Measurements from ENCODE around the gene SH3RF1. TPM values are rescaled to one million over a fixed set of nuclear protein-coding genes. Genes with fewer than 3 reads are reported as not detected.

SH3RF1 gene
- total RNA-seq, 1 experiment from 2014 or later, result 16.6 TPM

DNA sequence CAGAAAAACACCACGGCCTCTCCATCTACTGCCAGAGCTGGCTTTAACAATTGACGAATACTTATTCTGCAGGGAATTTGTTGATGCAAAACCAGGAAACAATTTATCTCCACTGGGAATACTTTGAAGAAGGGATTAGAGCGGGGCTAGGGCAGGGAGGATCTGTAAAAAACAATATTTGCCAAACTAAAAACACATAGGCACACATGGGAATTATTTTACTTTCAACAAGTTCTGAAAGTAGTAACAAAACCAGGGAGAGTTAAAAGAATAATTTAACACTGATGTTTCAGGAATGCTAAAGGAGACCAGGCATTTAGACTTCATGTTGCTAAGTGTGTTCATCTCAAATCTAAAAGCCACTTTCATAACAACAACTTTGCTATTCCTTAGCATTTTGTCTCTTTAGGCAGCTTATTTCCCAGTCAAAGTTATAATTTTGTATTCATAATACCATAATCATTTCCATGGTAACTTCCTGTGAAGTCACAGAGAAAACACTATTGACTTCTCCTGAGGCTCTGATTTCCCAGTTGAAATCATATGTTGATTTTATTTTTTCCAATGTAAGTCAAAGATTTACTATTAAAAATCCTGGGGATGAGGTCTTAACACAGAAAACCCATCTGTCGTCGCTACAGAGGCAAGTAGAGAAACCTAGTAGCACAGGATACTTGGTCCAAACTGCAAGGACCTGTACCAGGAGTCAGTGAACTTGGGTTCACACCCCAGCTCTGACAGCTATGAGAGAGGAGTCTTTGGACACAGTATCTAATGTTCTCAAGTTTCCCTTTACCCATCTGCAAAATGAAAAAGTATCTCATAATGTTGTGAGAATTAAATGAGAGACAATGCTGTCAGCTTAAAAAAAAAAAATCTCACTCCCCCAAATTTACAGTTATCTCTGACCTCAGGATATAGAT is 69.3 kb downstream of the SH3RF1 start (continued):
- TF ChIP-seq SOX15 (CRISPR knock-in tag; IDR thresholded peaks at IDR 0.05) (no peak), NR2C2 (CRISPR knock-in tag; IDR thresholded peaks at IDR 0.05) (no peak), SMAD4 (CRISPR knock-in tag; IDR thresholded peaks at IDR 0.05) (no peak), ZNF396 (CRISPR knock-in tag; IDR thresholded peaks at IDR 0.05; ENCODE audit: borderline replicate concordance) (no peak), ZNF263 (CRISPR knock-in tag; IDR thresholded peaks at IDR 0.05; ENCODE audit: low read depth) (no peak), NFATC4 (CRISPR knock-in tag; IDR thresholded peaks at IDR 0.05) (no peak), GRHL2 (CRISPR knock-in tag; IDR thresholded peaks at IDR 0.05; ENCODE audit: insufficient replicate concordance, severe bottlenecking) (no peak), FOXP1 (CRISPR knock-in tag; IDR thresholded peaks at IDR 0.05; ENCODE audit: borderline replicate concordance) (no peak), KAT7 (CRISPR knock-in tag; IDR thresholded peaks at IDR 0.05; ENCODE audit: borderline replicate concordance) (no peak)
- TF ChIP-seq, protein P1, sequence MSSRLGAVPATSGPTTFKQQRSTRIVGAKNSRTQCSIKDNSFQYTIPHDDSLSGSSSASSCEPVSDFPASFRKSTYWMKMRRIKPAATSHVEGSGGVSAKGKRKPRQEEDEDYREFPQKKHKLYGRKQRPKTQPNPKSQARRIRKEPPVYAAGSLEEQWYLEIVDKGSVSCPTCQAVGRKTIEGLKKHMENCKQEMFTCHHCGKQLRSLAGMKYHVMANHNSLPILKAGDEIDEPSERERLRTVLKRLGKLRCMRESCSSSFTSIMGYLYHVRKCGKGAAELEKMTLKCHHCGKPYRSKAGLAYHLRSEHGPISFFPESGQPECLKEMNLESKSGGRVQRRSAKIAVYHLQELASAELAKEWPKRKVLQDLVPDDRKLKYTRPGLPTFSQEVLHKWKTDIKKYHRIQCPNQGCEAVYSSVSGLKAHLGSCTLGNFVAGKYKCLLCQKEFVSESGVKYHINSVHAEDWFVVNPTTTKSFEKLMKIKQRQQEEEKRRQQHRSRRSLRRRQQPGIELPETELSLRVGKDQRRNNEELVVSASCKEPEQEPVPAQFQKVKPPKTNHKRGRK (CRISPR knock-in tag; IDR thresholded peaks at IDR 0.05; ENCODE audit: borderline replicate concordance), result no peak
- TF ChIP-seq, protein P2, sequence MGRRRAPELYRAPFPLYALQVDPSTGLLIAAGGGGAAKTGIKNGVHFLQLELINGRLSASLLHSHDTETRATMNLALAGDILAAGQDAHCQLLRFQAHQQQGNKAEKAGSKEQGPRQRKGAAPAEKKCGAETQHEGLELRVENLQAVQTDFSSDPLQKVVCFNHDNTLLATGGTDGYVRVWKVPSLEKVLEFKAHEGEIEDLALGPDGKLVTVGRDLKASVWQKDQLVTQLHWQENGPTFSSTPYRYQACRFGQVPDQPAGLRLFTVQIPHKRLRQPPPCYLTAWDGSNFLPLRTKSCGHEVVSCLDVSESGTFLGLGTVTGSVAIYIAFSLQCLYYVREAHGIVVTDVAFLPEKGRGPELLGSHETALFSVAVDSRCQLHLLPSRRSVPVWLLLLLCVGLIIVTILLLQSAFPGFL (CRISPR knock-in tag; IDR thresholded peaks at IDR 0.05; ENCODE audit: borderline replicate concordance), result no peak
- TF ChIP-seq, protein P3, sequence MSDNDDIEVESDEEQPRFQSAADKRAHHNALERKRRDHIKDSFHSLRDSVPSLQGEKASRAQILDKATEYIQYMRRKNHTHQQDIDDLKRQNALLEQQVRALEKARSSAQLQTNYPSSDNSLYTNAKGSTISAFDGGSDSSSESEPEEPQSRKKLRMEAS (CRISPR knock-in tag; IDR thresholded peaks at IDR 0.05), result no peak

DNA sequence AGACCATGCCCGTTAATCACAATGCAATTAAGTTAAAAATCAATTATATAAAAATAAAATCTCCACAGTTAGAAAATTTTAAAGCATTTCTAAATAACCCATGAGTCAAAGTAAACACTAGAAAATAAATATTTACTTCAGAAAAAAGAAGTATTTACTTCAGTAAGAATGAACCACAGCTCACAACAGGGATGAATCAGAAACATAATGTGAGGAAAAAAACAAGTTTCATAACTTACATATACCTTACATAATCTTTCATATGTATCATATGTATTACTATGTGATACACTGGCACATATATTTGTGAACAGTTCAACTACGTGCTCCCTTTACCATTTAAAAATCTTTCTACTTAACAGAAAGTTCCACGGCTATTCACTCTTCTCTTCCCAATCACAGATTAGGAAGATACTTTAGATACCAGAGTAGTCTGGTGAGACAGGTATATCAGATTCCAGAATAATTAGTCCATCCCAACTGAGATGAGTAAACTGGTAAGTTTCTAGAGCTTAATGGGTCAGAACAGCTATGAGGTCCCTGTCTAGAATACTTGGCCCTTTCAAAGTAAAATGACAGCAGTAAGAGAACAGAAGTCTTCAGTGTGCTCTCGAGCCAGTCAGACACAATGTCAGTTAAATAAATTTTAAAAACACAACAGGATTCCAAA is 70.3 kb downstream of the SH3RF1 start:
- no peak for DNase-seq (ENCODE audit: low spot score)
- no peak for ATAC-seq
- Mint-ChIP-seq H3K27ac (no peak overlapping the region), H3K27me3 (ENCODE audit: low read depth) (no peaks in the 10 kb centered on the region), H3K4me3 (no peak overlapping the region), H3K9me3 (peaks cover 2% of the 10 kb centered on the region; the same call in 1 of the 2 replicates), H3K36me3 (0 out of 2 replicates have a peak, but pooled peaks cover 2% of the 10 kb centered on the region), H3K4me1 (peaks cover 19% of the 10 kb centered on the region)
- POLR2A ChIA-PET, result no interaction called here
- CTCF ChIA-PET, result no interaction called here
- no peak for TF ChIP-seq SMAD4 (CRISPR knock-in tag; IDR thresholded peaks at IDR 0.05)
- TF ChIP-seq ZBTB21 (CRISPR knock-in tag; IDR thresholded peaks at IDR 0.05; ENCODE audit: borderline replicate concordance), result no peak
- TF ChIP-seq, protein P4, sequence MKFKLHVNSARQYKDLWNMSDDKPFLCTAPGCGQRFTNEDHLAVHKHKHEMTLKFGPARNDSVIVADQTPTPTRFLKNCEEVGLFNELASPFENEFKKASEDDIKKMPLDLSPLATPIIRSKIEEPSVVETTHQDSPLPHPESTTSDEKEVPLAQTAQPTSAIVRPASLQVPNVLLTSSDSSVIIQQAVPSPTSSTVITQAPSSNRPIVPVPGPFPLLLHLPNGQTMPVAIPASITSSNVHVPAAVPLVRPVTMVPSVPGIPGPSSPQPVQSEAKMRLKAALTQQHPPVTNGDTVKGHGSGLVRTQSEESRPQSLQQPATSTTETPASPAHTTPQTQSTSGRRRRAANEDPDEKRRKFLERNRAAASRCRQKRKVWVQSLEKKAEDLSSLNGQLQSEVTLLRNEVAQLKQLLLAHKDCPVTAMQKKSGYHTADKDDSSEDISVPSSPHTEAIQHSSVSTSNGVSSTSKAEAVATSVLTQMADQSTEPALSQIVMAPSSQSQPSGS (CRISPR knock-in tag; IDR thresholded peaks at IDR 0.05; ENCODE audit: borderline replicate concordance, low read depth), result no peak
- TF ChIP-seq, protein P3 (CRISPR knock-in tag; IDR thresholded peaks at IDR 0.05), result no peak
- TF ChIP-seq NR3C1 (CRISPR knock-in tag; conservative IDR thresholded peaks at IDR 0.05; ENCODE audit: low read depth), result no peak
- TF ChIP-seq, protein P5, sequence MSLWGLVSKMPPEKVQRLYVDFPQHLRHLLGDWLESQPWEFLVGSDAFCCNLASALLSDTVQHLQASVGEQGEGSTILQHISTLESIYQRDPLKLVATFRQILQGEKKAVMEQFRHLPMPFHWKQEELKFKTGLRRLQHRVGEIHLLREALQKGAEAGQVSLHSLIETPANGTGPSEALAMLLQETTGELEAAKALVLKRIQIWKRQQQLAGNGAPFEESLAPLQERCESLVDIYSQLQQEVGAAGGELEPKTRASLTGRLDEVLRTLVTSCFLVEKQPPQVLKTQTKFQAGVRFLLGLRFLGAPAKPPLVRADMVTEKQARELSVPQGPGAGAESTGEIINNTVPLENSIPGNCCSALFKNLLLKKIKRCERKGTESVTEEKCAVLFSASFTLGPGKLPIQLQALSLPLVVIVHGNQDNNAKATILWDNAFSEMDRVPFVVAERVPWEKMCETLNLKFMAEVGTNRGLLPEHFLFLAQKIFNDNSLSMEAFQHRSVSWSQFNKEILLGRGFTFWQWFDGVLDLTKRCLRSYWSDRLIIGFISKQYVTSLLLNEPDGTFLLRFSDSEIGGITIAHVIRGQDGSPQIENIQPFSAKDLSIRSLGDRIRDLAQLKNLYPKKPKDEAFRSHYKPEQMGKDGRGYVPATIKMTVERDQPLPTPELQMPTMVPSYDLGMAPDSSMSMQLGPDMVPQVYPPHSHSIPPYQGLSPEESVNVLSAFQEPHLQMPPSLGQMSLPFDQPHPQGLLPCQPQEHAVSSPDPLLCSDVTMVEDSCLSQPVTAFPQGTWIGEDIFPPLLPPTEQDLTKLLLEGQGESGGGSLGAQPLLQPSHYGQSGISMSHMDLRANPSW (CRISPR knock-in tag; conservative IDR thresholded peaks at IDR 0.05; ENCODE audit: low read depth), result no peak
- TF ChIP-seq, protein P6, sequence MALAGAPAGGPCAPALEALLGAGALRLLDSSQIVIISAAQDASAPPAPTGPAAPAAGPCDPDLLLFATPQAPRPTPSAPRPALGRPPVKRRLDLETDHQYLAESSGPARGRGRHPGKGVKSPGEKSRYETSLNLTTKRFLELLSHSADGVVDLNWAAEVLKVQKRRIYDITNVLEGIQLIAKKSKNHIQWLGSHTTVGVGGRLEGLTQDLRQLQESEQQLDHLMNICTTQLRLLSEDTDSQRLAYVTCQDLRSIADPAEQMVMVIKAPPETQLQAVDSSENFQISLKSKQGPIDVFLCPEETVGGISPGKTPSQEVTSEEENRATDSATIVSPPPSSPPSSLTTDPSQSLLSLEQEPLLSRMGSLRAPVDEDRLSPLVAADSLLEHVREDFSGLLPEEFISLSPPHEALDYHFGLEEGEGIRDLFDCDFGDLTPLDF (CRISPR knock-in tag; IDR thresholded peaks at IDR 0.05), result no peak
- no peak for TF ChIP-seq NR1H2 (CRISPR knock-in tag; IDR thresholded peaks at IDR 0.05)
- no peak for TF ChIP-seq SP1 (CRISPR knock-in tag; conservative IDR thresholded peaks at IDR 0.05)
- TF ChIP-seq ZNF121 (CRISPR knock-in tag; IDR thresholded peaks at IDR 0.05), result no peak
- TF ChIP-seq TP53 (CRISPR knock-in tag; IDR thresholded peaks at IDR 0.05), result no peak
- no peak for TF ChIP-seq SMAD3 (CRISPR knock-in tag; IDR thresholded peaks at IDR 0.05; ENCODE audit: borderline replicate concordance)
- TF ChIP-seq, protein P7, sequence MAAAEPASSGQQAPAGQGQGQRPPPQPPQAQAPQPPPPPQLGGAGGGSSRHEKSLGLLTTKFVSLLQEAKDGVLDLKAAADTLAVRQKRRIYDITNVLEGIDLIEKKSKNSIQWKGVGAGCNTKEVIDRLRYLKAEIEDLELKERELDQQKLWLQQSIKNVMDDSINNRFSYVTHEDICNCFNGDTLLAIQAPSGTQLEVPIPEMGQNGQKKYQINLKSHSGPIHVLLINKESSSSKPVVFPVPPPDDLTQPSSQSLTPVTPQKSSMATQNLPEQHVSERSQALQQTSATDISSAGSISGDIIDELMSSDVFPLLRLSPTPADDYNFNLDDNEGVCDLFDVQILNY (CRISPR knock-in tag; IDR thresholded peaks at IDR 0.05), result no peak
- no peak for TF ChIP-seq GABPB1 (CRISPR knock-in tag; IDR thresholded peaks at IDR 0.05)
